ENCODE results near the gene C1orf21. TPM values are rescaled to one million over a fixed set of nuclear protein-coding genes. Genes with fewer than 3 reads are reported as not detected.

C1orf21 gene
- total RNA-seq, 4 donors from 2014 or later, result 31.6 to 121 (median 38.0) TPM

DNA sequence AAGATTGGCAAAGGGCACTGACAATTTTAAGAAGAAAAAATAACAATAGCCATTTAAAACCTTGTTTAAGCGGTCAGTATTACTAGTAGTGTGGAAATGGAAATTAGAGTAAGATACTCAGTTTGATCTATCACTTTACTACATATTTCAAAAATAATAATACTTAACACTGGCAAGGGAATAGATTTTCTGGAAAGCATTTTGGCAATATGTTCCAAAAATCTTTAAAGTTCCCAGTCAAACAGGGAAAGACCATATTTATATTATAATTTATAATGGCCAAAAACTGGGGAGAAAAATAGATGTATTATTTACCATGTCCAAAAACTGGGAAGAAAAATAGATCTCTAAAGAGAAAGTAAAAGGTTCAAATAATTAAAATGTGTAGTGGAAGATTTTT, 28.6 kb upstream of the C1orf21 start:
- TF ChIP-seq, protein P1, sequence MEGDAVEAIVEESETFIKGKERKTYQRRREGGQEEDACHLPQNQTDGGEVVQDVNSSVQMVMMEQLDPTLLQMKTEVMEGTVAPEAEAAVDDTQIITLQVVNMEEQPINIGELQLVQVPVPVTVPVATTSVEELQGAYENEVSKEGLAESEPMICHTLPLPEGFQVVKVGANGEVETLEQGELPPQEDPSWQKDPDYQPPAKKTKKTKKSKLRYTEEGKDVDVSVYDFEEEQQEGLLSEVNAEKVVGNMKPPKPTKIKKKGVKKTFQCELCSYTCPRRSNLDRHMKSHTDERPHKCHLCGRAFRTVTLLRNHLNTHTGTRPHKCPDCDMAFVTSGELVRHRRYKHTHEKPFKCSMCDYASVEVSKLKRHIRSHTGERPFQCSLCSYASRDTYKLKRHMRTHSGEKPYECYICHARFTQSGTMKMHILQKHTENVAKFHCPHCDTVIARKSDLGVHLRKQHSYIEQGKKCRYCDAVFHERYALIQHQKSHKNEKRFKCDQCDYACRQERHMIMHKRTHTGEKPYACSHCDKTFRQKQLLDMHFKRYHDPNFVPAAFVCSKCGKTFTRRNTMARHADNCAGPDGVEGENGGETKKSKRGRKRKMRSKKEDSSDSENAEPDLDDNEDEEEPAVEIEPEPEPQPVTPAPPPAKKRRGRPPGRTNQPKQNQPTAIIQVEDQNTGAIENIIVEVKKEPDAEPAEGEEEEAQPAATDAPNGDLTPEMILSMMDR (IDR thresholded peaks at IDR 0.05; ENCODE audit: low read depth), result no peak

DNA sequence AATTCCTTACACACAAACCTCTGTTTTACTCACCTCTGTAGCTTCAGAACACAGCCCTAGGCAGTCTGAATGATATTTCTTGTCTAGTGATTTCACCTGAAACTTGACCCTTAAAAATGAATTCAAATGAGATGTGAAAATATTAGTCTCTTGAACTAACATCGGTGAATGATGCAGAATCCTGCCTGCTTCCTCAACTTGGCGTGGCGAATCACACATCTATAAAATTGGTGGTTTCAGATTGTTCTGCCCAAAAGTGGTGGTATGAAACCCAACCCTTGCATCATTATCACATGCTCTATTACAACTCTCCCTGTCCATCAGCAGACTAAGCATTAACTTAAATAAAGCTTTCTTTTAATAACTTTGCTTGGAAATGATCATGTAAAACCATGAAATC, 26.9 kb upstream of the C1orf21 start:
- TF ChIP-seq, protein P1 (IDR thresholded peaks at IDR 0.05; ENCODE audit: low read depth), result no peak

DNA sequence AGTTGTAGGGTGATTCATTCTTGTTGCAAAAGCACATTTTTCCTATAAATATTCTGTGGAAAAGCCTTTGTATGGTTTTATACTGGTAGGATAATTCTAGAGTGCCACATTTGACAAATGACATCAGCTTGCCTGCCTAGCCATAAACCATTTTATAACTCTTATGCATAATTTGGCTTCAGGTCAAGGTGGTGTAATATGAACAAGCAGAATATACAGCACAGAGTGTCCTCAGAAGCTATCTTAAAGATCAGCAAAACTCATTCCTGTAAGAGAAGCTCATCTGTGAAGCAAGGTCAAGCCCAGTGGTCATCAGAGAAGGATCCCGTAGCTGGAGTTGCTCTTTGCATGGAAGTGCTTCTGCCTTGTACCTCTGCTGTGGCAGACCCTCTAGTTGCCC, 24.0 kb upstream of the C1orf21 start:
- TF ChIP-seq, protein P1 (IDR thresholded peaks at IDR 0.05; ENCODE audit: low read depth), result no peak

DNA sequence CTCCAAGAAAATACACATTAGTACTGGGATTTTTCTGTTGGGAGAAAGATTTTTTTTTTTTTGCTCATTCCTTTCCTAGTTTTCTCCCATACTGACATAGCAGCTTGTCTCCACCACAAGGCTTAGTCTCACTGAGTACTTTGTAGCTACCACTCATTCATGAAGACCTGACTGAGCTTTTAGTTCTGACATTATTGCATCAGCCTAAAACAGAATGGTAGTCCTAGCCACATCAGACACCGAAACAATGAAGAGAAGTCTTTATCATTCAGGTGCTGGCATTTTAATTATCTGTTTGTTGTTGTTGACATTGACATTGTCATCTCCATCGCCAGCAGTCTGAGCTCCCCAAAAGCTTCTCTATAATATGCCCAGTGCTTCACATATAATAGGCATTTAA, 21.1 kb upstream of the C1orf21 start:
- TF ChIP-seq, protein P1 (IDR thresholded peaks at IDR 0.05; ENCODE audit: low read depth), result no peak

DNA sequence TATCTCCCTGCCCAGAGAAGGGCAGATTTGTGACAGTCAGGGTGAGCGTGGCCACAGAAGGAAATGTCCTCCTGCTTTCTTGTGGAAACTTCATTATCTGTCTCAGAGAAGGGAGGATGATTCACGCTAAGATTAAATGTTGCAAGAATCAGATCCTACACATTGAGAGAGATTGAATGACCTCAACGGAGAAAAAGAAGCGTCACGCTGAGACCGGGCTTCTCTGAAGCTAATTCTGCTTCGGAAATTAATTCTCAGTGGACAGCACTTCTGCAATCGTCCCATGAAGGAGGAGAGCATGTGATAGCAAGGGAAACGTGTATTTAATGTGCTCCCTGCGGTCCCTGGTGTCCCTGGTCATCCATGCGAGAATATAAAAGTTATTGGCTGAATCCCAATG, 19.8 kb upstream of the C1orf21 start:
- TF ChIP-seq, protein P1 (IDR thresholded peaks at IDR 0.05; ENCODE audit: low read depth), result no peak

DNA sequence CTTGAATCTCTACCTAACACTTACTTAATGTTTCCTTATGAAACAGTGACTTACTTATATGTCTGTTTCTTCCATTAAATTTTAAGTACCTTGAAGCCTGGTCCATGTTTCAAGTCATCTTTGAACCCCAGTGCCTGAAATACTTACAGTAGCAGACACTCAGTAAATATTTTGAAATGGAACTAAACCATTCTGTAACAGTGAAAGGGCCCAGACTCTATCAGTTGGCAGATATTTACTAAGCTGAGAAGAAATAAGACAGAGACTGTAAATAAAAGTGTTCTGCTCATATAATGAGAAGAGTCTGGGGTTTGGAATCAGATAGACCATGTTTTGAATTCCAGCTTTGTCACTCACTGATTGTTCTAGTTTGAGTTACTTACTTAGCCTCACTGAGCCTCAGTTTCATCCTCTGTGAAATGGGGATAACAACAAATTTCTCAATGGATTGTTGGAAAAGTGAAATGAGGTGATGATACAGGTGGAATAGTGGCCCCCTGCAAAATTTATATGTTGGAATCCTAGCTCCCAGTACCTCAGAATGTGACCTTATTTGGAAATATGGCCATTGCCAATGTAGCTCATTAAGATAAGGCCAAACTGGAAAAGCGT, 19.3 kb upstream of the C1orf21 start:
- TF ChIP-seq, protein P1 (IDR thresholded peaks at IDR 0.05; ENCODE audit: low read depth), result no peak

DNA sequence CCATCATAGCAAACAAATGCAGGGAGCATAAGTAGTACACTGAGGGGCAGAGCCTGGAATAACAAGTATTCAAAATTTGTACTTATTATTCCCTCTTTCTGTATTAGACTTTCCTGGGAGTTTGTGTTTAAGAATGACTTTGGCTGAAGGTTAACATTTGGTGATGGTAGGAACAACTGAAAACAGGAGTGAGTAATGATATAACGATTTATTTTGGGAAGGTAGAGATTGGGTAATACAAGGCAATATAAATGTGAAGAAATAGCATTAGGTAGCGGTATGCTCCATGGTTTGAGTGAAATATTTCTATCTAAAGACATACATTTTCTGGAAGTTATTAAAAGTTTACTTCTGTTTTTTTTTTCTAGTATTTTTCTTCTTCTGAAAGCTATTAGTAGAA, 18.5 kb upstream of the C1orf21 start:
- TF ChIP-seq, protein P1 (IDR thresholded peaks at IDR 0.05; ENCODE audit: low read depth), result no peak
